Erythroblast (primary cell): ENCODE results near the gene IFIT2.

Source experiments
- GATA1 ChIP-seq: IDR thresholded peaks from 2 replicates; pipeline ENCODE4 v1.6.1; 2011; ENCODE audit warnings: low read depth, mild to moderate bottlenecking, control low read depth, low read length, moderate library complexity
- POLR2A ChIP-seq: IDR thresholded peaks from 2 replicates; pipeline ENCODE4 v1.6.1; 2011; ENCODE audit warnings: mild to moderate bottlenecking, low read length

DNA sequence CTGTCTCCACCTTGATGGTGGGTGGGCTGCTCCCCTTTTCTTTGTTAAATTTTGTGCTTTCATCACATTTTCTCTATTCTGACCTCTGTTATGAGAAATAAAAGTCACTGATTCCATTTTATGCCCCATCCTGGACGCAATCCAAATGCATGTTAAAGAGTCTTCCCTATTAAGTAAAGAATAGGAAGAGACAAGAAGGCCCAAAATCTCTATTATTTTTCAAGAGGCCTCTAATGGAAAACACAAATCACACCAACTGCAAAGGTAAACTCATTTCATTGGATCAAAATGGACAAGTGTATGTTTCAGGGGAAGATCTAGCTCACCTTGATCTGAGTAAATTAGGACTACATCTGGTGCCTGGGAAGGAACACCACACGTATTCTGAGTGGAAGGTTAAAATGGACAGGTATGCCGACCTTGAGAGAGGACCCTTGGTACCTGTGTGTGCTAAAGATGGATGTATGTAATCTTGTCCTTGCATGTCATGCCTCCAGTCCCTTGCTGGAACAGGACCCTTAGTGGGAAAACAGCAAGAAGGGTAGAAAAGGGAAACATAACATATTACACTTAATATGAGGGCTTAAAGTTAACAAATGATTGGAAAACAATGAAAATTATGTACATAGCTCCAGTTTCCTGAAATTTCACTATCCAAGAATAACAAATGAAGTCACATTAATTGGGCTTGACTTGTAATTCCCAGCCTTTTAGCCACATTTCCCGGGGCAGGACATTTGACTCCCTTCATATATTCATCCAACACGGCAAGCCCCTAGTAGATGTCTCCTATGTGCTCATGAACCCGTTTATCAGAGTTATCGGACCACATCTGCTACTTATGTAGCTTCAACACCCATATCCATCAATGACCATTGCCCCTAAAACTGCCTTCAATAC lies 7.6 kb downstream of the IFIT2 start:
- TF ChIP-seq POLR2A (no peak), GATA1 (no peak)
